Tibial nerve (tissue), 4 donors: ENCODE data around the gene KRT3. TPM values are rescaled to one million over a fixed set of nuclear protein-coding genes. Genes with fewer than 3 reads are reported as not detected.

Source experiments
- DNase-seq, 2 donors: peaks; one replicate each; pipeline ENCODE4 v3.0.0-alpha.2; 2019; ENCODE audit warnings: low spot score in 2 of 2
- H3K27ac ChIP-seq, 4 donors: fragments of 200-600 bp; sonication (generic) in 3 of 4; one replicate each; pipeline ENCODE4 v1.5.1; 2017 to 2019; ENCODE audit warnings: mild to moderate bottlenecking in 1 of 4
- H3K27me3 ChIP-seq, 2 donors: fragments of 200-600 bp; sonication (generic) in 1 of 2; one replicate each; pipeline versions ENCODE4 v1.5.1 to v1.6.0; 2017 to 2019
- H3K36me3 ChIP-seq, 3 donors: fragments of 200-600 bp; sonication (generic); one replicate each; pipeline ENCODE4 v1.5.1; 2018 to 2019
- H3K4me1 ChIP-seq, 4 donors: fragments of 200-600 bp; sonication (generic) in 3 of 4; one replicate each; pipeline ENCODE4 v1.5.1; 2017 to 2019
- H3K4me3 ChIP-seq, 4 donors: fragments of 200-600 bp; sonication (generic) in 3 of 4; one replicate each; pipeline ENCODE4 v1.5.1; 2017 to 2019; ENCODE audit warnings: mild to moderate bottlenecking in 1 of 4, moderate library complexity in 1 of 4
- H3K9me3 ChIP-seq, 4 donors: fragments of 200-600 bp; sonication (generic) in 3 of 4; one replicate each; pipeline ENCODE4 v1.5.1; 2017 to 2019
- CTCF ChIP-seq, 5 experiments: fragments of 200-600 bp in 3 of 5; fragments of 450-650 bp in 2 of 5; sonication (generic) in 3 of 5; IDR thresholded peaks; one replicate each; pipeline ENCODE4 v1.5.1; 2016 to 2019; ENCODE audit warnings: antibody characterized with exemption in 5 of 5, mild to moderate bottlenecking in 3 of 5, moderate library complexity in 2 of 5
- EP300 ChIP-seq, 2 donors: sonication (generic); formaldehyde crosslinking; IDR thresholded peaks; one replicate each; pipeline ENCODE4 v1.6.1; 2017; ENCODE audit warnings: antibody characterized with exemption in 2 of 2, mild to moderate bottlenecking in 1 of 2
- POLR2A ChIP-seq, 2 donors: fragments of 450-650 bp; IDR thresholded peaks; one replicate each; pipeline ENCODE4 v1.6.1; 2017; ENCODE audit warnings: antibody characterized with exemption in 2 of 2, mild to moderate bottlenecking in 2 of 2, moderate library complexity in 2 of 2
- small RNA-seq: library from RNA; depleted of rRNA; stranded (forward); fragments of <200 nt; gene quantifications from one replicate; pipeline ENCODE3, GENCODE V24; 2016
- total RNA-seq, 4 donors: library from RNA; depleted of rRNA; stranded (reverse); fragments of >200 nt; gene quantifications; one replicate each; pipeline ENCODE4 v1.1.0, GENCODE V29; 2016

KRT3 gene
- total RNA-seq, 4 donors from 2014 or later, result not detected

- peaks cover 0 to 17% of the 10 kb centered on the region in 2 donors for H3K27me3 ChIP-seq
- no peak for DNase-seq
- no peak overlapping the region for H3K4me3 ChIP-seq
- H3K9me3 ChIP-seq, result no peaks in the 10 kb centered on the region
- no peaks in the 10 kb centered on the region for H3K4me1 ChIP-seq
- TF ChIP-seq POLR2A (IDR thresholded peaks at IDR 0.05) (no peak), CTCF (IDR thresholded peaks at IDR 0.05) (no peak), EP300 (IDR thresholded peaks at IDR 0.05) (no peak)
- no peak overlapping the region for H3K27ac ChIP-seq
- H3K36me3 ChIP-seq, result no peaks in the 10 kb centered on the region
Observed at GRCh38 chr12:52739963-52740362, 56.0 kb downstream of the KRT3 start.

Small RNA genes lying within 50 kb of the gene (small RNA-seq; reads per million reads assigned to genes)
- not detected for gene AC107016.2

Other genes with a start within 250 kb of the KRT3 start
- not detected for gene KRT71, start 243.0 kb downstream of the KRT3 start, total RNA-seq
- gene KRT74, start 222.3 kb downstream of the KRT3 start, total RNA-seq, result not detected
- not detected for gene KRT72, start 194.7 kb downstream of the KRT3 start, total RNA-seq
- gene KRT73, start 177.6 kb downstream of the KRT3 start, total RNA-seq, result not detected
- not detected for gene KRT2, start 143.9 kb downstream of the KRT3 start, total RNA-seq
- not detected for gene KRT1, start 115.7 kb downstream of the KRT3 start, total RNA-seq
- gene KRT77, start 92.6 kb downstream of the KRT3 start, total RNA-seq, result not detected
- not detected for gene KRT76, start 18.8 kb downstream of the KRT3 start, total RNA-seq
- gene KRT4, start 18.0 kb upstream of the KRT3 start, total RNA-seq, result not detected
- gene KRT79, start 38.2 kb upstream of the KRT3 start, total RNA-seq, result 1 to 10 TPM in 1 of 4 donors, not detected in 3; 3.9 TPM
- 10 to 100 TPM in 1 of 4 donors, not detected in 3; 10.8 TPM for gene KRT78, start 52.9 kb upstream of the KRT3 start, total RNA-seq
- 10 to 100 TPM in 2 of 4 donors, 1 to 10 TPM in 1, under 1 TPM in 1; 0.20 to 19.7 (median 10.2) TPM for gene KRT8, start 109.0 kb upstream of the KRT3 start, total RNA-seq
- gene KRT18, start 153.0 kb upstream of the KRT3 start, total RNA-seq, result 1 to 10 TPM in 3 of 4 donors, under 1 TPM in 1; 0.78 to 8.1 (median 3.5) TPM
- gene EIF4B, start 210.3 kb upstream of the KRT3 start, total RNA-seq, result 100 to 1,000 TPM; 297 to 484 (median 401) TPM